Measurements from ENCODE around the gene CCNC.

The CCNC gene, protein sequence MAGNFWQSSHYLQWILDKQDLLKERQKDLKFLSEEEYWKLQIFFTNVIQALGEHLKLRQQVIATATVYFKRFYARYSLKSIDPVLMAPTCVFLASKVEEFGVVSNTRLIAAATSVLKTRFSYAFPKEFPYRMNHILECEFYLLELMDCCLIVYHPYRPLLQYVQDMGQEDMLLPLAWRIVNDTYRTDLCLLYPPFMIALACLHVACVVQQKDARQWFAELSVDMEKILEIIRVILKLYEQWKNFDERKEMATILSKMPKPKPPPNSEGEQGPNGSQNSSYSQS

GRCh38 chr6:99568103-99568933 is at the start of gene CCNC:
Gene CCNC (minus strand): TSS chr6:99568660. CDS start chr6:99568527, 133 bp downstream.
- DNase-seq, result peak; percentile 90

DNA sequence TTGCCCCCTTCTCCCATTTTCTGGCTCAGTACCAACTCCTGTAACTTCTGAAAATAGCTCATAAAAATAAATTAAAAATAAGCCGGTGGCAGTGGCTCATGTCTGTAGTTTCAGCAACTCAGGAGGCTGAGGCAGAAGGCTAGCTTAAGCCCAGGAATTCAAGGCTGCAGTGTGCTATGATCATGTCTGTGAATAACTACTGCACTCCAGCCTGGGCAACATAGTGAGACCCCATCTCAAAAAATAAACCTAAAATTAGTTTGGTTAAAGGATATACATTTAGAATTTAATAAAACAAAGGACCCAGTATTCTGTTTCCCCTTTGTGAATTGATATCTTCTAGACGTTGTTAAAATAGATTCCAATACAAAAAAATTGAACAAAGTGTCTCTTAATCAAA is 48.7 kb upstream of the CCNC start:
- no peak for DNase-seq

DNA sequence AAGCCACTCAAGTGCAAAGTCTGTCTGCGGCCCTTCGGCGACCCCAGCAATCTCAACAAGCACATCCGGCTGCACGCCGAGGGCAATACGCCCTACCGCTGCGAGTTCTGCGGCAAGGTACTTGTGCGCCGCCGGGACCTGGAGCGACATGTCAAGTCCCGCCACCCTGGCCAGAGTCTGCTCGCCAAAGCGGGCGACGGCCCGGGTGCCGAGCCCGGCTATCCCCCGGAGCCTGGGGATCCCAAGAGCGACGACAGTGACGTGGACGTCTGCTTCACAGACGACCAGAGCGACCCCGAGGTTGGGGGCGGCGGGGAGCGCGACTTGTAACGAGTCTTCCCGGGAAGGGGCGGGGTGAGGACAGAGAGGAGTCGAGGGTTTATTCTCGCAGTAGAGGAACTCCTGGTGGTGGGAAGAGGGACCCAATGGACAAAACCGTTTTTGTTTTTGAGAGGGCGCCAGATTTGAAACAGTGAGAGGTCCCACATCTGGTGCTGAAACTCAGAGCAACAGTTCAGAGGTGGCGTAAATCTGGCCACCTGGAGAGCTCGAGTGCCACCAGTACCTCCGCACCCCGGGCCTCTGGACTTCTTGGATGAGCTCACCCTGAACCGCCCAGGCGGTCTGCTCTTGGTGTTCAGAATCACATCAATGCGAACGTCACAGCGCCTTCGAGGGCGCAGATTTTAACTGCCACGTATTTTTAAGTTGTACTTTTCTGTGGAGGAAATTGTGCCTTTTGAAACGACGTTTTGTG is 46.1 kb upstream of the CCNC start:
- no peak for DNase-seq

DNA sequence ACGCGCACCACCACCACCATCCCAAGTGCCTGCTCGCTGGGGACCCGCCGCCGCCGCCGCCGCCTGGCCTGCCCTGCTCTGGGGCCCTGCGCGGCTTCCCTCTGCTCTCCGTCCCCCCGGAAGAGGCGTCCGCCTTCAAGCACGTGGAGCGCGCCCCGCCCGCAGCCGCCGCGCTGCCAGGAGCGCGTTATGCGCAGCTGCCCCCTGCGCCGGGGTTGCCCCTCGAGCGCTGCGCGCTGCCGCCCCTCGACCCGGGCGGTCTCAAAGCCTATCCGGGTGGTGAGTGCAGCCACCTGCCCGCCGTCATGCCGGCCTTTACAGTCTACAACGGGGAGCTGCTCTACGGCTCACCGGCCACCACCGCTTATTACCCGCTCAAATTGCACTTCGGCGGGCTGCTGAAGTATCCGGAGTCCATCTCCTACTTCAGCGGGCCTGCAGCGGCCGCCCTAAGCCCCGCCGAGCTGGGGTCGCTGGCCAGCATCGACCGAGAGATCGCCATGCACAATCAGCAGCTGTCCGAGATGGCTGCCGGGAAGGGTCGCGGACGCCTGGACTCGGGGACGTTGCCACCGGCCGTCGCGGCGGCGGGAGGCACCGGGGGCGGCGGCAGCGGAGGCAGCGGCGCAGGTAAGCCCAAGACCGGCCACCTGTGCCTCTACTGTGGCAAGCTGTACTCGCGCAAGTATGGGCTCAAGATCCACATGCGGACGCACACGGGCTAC is 45.4 kb upstream of the CCNC start:
- peak; percentile 40 for DNase-seq

- peak; percentile 47 for DNase-seq
Measured at GRCh38 chr6:99613409-99613704, 44.9 kb upstream of the CCNC start.

GRCh38 chr6:99612551-99613408 is 44.3 kb upstream of the CCNC start:
- DNase-seq, result no peak

DNA sequence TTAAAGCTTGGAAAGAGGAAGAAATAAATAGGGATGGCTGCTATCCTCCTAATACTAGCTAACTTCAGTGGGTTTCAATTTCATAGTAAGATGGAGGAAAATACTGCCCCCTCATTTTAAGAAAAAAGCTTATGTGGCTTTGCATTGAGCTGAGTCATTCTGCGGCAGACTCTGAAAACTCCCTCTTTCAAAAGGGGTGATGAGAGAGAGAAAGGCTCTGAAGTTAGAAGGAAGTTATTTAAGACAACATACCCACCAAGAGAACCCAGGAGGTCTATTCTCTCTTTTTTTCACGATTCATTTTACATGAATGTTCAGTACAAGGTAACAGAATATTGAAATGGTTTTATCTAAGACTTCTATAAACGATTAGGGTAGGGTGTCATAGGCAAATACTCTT is 42.7 kb upstream of the CCNC start:
- peak; percentile 30 for DNase-seq

DNA sequence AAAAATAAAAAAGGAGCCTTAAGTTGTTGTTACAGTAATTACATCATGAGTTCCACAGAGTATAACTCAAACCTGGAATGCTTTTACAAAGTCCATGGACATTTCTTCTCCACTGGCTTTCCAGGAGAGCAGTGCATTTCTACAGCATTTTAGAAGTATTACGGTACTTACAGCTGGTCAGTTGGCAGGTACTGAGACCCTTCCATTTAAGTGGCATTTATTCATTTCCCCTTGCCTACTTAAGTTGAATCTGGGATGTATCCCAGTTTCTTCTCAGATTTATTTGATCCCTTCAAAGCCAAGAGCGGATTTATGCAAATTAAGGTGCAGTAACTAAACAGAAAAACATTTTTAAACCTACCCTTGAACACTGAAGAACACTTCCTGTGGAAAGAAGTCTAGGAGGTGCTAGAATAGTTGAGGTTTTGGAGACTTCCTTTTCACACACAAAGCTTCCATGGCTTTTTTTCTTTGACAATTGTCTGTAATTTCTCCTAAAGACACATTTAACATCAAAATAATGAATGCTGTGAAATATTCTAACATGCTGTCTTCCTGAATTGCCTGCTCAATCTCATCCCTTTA is 41.5 kb upstream of the CCNC start:
- DNase-seq, result no peak

- DNase-seq, result no peak
Measured at GRCh38 chr6:99608886-99609482, 40.5 kb upstream of the CCNC start.

GRCh38 chr6:99608059-99608885 is 39.8 kb upstream of the CCNC start:
- DNase-seq, result no peak

DNA sequence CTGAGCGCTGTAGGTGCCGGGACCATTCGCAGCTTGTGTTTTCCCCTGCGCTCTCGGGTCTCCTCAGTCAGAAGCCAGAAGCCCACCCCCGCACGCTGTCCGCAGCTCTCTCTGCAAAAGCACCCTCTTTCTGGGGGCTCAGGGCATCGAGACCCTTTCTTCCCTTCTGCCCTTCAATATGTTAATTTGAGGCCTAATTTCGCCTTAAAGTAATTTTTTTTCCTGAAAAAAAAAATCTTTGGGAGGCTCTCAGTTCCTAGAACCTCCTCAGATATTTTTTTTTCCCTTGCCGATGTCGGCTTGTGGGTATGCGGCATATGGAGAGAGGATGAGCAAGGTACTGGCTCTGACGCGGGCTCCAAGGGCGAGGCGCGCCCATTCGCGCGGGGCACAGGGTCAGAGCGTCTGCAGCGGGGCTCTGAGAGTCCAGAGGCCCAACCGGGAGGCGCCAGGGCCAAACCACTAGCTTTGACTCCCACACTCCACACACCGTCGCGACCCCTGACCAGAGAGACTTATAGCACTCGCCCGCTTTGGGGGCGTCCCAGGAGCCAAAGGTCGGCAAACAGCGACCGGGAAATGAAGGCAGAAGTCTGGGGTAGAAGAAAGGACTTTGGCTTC is 39.1 kb upstream of the CCNC start:
- no peak for DNase-seq

GRCh38 chr6:99606656-99607415 is 38.4 kb upstream of the CCNC start, which contains the start of gene PRDM13:
Gene PRDM13 (plus strand): TSS chr6:99606833. CDS start chr6:99607035, 202 bp downstream.
- DNase-seq, result no peak

DNA sequence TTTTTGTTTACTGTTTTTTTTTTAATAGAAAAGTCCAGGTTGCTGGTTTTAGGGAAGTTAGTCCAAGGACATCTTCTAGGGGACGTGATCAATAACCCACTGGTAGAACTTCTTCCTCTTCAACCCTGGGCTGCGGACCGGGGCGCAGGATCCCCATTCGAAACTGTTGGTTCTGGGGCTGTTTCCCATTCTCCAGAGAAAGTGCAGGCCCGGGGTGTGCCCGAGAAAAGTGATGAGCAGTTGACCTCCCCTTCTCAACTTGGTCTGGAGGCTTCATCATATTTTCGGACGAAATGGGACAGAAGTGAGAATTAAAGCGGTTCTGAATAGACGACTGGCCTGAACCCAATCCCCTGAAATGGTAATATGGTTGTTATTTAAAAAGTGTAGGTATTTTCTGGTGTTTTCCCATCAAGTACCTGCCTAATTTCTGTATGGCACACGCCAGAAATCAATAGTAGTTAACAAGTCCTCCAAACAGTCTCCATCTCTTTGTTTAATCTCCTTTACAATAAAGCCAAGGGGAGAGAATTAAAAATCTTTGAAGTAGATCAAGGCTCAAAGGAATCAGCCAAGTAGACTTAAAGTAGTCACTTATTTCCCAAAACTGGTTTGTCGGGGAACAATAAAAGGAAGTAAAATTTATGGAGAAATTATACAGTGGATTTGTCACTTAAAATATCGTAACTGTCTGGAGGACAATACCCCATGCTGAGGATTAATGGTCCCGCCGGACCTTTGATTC is 37.6 kb upstream of the CCNC start:
- no peak for DNase-seq

DNA sequence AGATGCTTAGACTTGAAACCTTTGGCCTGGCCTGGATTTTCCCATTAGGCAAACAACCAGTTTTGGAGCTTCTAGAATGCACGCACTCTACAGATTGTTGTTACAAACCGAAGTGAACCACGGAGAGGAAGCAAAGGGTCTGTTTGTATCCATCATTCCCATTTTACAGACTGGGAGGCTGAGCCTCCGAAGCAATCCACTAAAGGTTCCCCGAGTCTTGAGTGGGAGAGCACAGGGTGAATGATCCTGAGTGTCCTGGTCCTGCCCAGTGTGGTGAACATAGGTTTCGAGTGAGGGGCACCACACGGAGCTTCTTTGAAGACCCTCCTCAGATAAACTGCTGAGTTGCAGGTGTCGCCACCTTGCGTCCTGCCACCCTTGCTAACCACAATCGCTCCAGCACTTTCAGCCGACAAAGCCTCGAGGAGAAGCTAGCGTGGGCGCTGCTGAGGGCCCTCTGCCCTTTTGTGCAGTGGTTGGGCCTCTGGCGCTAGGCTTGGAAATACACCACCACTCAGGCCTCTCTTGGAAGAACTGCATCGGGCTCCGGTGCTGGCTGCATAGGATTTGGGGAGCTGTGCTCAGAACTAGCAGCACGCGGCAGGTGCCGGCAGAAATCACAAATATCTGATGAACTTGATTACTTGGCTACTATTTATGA is 36.7 kb upstream of the CCNC start:
- DNase-seq, result no peak

- no peak for DNase-seq
Measured at GRCh38 chr6:99604166-99605073, 36.0 kb upstream of the CCNC start.

DNA sequence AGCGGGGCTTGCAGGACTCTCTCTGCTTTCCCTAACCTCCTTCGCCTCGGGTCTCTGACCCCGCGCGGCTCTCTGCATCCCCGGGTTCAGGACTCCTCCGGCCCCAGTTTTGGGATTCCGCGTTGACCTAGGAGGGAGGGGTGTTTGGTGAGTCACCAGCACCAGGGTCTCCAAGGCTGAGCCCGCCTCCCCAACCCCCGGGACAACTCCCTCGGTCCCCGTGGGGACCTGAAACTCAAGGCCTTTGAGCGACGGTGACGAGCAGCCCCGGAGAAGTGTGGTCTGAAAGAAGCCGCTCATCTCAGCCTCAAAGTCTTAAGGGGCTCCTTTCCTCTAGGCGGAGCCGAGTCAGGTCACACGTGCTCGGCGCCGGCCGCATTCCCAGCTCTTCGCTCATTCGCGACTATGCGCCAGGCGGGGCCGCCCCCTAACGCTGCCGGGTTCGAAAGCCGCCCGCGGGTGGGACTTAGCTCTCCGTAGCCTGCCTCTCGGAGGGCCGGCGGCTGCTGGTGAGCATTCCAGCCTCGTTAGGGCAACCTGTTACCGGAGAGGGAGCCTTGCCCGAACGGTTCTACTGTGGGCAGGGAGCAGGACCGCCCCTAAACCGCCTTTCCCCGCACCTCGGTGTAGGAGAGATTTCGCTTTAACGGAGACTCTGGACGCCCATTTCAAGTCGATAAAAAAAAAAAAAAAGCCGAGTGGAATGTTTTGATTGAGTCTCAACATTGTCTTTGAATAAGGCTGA is 35.1 kb upstream of the CCNC start:
- DNase-seq, result no peak

Data from hematopoietic multipotent progenitor cell treated with erythropoietin and hydrocortisone succinate and interleukin-3 and kit ligand, for 8 days (in vitro differentiated cells).